ENCODE data around the gene TRIM16.

GRCh38 chr17:15649861-15650421, 34.2 kb downstream of the TRIM16 start:
- TF ChIP-seq CTCF (IDR thresholded peaks at IDR 0.05; ENCODE audit: low read length) (no peak), EZH2 (optimal IDR thresholded peaks at IDR 0.05; ENCODE audit: low read depth, low read length) (no peak), EZH2phosphoT487 (IDR thresholded peaks at IDR 0.05; ENCODE audit: low read length) (no peak)
